ENCODE results near the gene MVB12B.

Gene MVB12B

GRCh38 chr9:126380447-126380846, 53.8 kb downstream of the MVB12B start:
- no peak overlapping the region for H3K4me3 ChIP-seq (ENCODE audit: low read depth, low read length)
- H3K36me3 ChIP-seq (replicated peaks): no peaks in the 10 kb centered on the region
- DNase-seq: no peak
- H3K27ac ChIP-seq: no peak overlapping the region
- H3K27me3 ChIP-seq (replicated peaks): no peaks in the 10 kb centered on the region
- in situ Hi-C loops (cut with HindIII; ENCODE audit: low pct_ligation_motif_present, low sequenced_read_pairs): no loop called here
- TF ChIP-seq, protein P1, sequence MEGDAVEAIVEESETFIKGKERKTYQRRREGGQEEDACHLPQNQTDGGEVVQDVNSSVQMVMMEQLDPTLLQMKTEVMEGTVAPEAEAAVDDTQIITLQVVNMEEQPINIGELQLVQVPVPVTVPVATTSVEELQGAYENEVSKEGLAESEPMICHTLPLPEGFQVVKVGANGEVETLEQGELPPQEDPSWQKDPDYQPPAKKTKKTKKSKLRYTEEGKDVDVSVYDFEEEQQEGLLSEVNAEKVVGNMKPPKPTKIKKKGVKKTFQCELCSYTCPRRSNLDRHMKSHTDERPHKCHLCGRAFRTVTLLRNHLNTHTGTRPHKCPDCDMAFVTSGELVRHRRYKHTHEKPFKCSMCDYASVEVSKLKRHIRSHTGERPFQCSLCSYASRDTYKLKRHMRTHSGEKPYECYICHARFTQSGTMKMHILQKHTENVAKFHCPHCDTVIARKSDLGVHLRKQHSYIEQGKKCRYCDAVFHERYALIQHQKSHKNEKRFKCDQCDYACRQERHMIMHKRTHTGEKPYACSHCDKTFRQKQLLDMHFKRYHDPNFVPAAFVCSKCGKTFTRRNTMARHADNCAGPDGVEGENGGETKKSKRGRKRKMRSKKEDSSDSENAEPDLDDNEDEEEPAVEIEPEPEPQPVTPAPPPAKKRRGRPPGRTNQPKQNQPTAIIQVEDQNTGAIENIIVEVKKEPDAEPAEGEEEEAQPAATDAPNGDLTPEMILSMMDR (IDR thresholded peaks at IDR 0.05; ENCODE audit: low read depth, low read length, missing control alignments): peak; percentile 23

DNA sequence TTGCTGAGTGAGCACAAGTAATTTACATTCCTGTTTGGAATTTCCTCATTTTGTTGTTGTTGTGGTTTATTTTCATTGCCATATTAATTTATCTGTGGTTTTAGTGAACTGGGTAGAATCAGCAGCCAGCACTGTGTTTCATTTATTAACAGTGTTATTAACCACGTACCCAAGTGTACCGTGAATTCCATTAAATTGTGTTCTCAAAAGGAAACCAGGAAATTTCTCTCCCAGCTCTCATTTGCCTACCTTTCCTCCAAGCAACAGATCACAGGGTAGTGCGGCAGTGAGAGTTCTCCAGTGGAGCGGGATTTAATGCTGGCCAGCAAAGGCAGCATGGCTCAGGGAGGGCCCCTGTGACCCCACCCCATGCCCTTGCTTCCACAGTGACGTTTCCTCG, 54.6 kb downstream of the MVB12B start:
- no peak overlapping the region for H3K27ac ChIP-seq
- TF ChIP-seq, protein P1 (IDR thresholded peaks at IDR 0.05; ENCODE audit: low read depth, low read length, missing control alignments): no peak
- in situ Hi-C loops (cut with HindIII; ENCODE audit: low pct_ligation_motif_present, low sequenced_read_pairs): no loop called here
- H3K27me3 ChIP-seq (replicated peaks): no peaks in the 10 kb centered on the region
- no peak overlapping the region for H3K4me3 ChIP-seq (ENCODE audit: low read depth, low read length)
- no peaks in the 10 kb centered on the region for H3K36me3 ChIP-seq (replicated peaks)
- no peak for DNase-seq

GRCh38 chr9:126383406-126384046, 56.9 kb downstream of the MVB12B start:
- in situ Hi-C loops (cut with HindIII; ENCODE audit: low pct_ligation_motif_present, low sequenced_read_pairs): no loop called here
- no peaks in the 10 kb centered on the region for H3K27me3 ChIP-seq (replicated peaks)
- TF ChIP-seq, protein P1 (IDR thresholded peaks at IDR 0.05; ENCODE audit: low read depth, low read length, missing control alignments): no peak
- DNase-seq: no peak
- no peak overlapping the region for H3K4me3 ChIP-seq (ENCODE audit: low read depth, low read length)
- no peak overlapping the region for H3K27ac ChIP-seq
- no peaks in the 10 kb centered on the region for H3K36me3 ChIP-seq (replicated peaks)

DNA sequence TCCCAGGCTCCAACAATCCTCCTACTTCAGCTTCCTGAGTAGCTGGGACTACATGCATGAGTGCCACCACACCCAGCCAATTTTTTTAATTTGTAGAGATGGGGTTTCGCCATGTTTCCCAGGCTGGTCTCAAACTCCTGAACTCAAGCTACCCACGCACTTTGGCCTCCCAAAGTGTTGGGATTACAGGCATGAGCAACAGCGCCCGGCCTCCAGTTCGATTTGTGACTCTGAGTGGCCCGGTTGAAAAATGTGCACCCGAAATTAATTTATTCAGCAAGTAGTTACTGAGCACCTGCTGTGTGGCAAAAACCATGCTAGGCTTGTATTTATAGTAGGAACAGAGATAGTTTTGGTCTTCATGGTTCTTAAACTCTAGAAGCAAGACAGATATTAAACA, 58.3 kb downstream of the MVB12B start:
- in situ Hi-C loops (cut with HindIII; ENCODE audit: low pct_ligation_motif_present, low sequenced_read_pairs): no loop called here
- no peak overlapping the region for H3K4me3 ChIP-seq (ENCODE audit: low read depth, low read length)
- TF ChIP-seq, protein P1 (IDR thresholded peaks at IDR 0.05; ENCODE audit: low read depth, low read length, missing control alignments): no peak
- DNase-seq: no peak
- H3K27ac ChIP-seq: no peak overlapping the region
- H3K36me3 ChIP-seq (replicated peaks): no peaks in the 10 kb centered on the region
- H3K27me3 ChIP-seq (replicated peaks): no peaks in the 10 kb centered on the region

GRCh38 chr9:126386088-126386487, 59.5 kb downstream of the MVB12B start:
- TF ChIP-seq, protein P1 (IDR thresholded peaks at IDR 0.05; ENCODE audit: low read depth, low read length, missing control alignments): peak; percentile 69
- no peak for DNase-seq
- H3K4me3 ChIP-seq (ENCODE audit: low read depth, low read length): no peak overlapping the region
- no peaks in the 10 kb centered on the region for H3K27me3 ChIP-seq (replicated peaks)
- H3K36me3 ChIP-seq (replicated peaks): no peaks in the 10 kb centered on the region
- in situ Hi-C loops (cut with HindIII; ENCODE audit: low pct_ligation_motif_present, low sequenced_read_pairs): no loop called here
- no peak overlapping the region for H3K27ac ChIP-seq

- H3K27ac ChIP-seq: no peak overlapping the region
- no peaks in the 10 kb centered on the region for H3K27me3 ChIP-seq (replicated peaks)
- TF ChIP-seq, protein P1 (IDR thresholded peaks at IDR 0.05; ENCODE audit: low read depth, low read length, missing control alignments): no peak
- H3K4me3 ChIP-seq (ENCODE audit: low read depth, low read length): no peak overlapping the region
- H3K36me3 ChIP-seq (replicated peaks): no peaks in the 10 kb centered on the region
- DNase-seq: no peak
- in situ Hi-C loops (cut with HindIII; ENCODE audit: low pct_ligation_motif_present, low sequenced_read_pairs): no loop called here
Observed at GRCh38 chr9:126386776-126387175, 60.1 kb downstream of the MVB12B start.
